Measurements from ENCODE around the gene POC1B. TPM values are rescaled to one million over a fixed set of nuclear protein-coding genes. Genes with fewer than 3 reads are reported as not detected.

The POC1B gene
- total RNA-seq, 1 donor from 2014 or later, result 14.9 TPM

- no peak overlapping the region for H3K4me3 ChIP-seq (ENCODE audit: low read depth, low read length)
- no peak for TF ChIP-seq CTCF (conservative IDR thresholded peaks at IDR 0.05; ENCODE audit: low read depth, low read length)
- DNase-seq (ENCODE audit: low read depth), result no peak
These were observed 108.4 kb downstream of the POC1B start for GRCh38 chr12:89417246-89417977.

GRCh38 chr12:89416049-89416792 is 109.6 kb downstream of the POC1B start:
- H3K4me3 ChIP-seq (ENCODE audit: low read depth, low read length), result no peak overlapping the region
- no peak for TF ChIP-seq CTCF (conservative IDR thresholded peaks at IDR 0.05; ENCODE audit: low read depth, low read length)
- DNase-seq (ENCODE audit: low read depth), result no peak

- H3K4me3 ChIP-seq (ENCODE audit: low read depth, low read length), result no peak overlapping the region
- TF ChIP-seq CTCF (conservative IDR thresholded peaks at IDR 0.05; ENCODE audit: low read depth, low read length), result no peak
- no peak for DNase-seq (ENCODE audit: low read depth)
These were observed 111.0 kb downstream of the POC1B start for GRCh38 chr12:89414851-89415250.

GRCh38 chr12:89414322-89414721 is 111.5 kb downstream of the POC1B start:
- no peak overlapping the region for H3K4me3 ChIP-seq (ENCODE audit: low read depth, low read length)
- DNase-seq (ENCODE audit: low read depth), result peak; percentile 44
- TF ChIP-seq CTCF (conservative IDR thresholded peaks at IDR 0.05; ENCODE audit: low read depth, low read length), result no peak

GRCh38 chr12:89413234-89413633 is 112.6 kb downstream of the POC1B start:
- no peak for DNase-seq (ENCODE audit: low read depth)
- no peak overlapping the region for H3K4me3 ChIP-seq (ENCODE audit: low read depth, low read length)
- TF ChIP-seq CTCF (conservative IDR thresholded peaks at IDR 0.05; ENCODE audit: low read depth, low read length), result no peak

GRCh38 chr12:89412665-89413064 is 113.2 kb downstream of the POC1B start:
- TF ChIP-seq CTCF (conservative IDR thresholded peaks at IDR 0.05; ENCODE audit: low read depth, low read length), result no peak
- DNase-seq (ENCODE audit: low read depth), result no peak
- no peak overlapping the region for H3K4me3 ChIP-seq (ENCODE audit: low read depth, low read length)

Measured in epithelial cell of proximal tubule (primary cell).